OCI-LY7 (cell line): Measurements from ENCODE around the gene FYB2. TPM values are rescaled to one million over a fixed set of nuclear protein-coding genes. Genes with fewer than 3 reads are reported as not detected.

Experiments used
- BruUV-seq: library from RNA; stranded (reverse); fragments of 400-500 nt; replicated peaks from 2 replicates; lab custom pipeline; 2021; lab: Mats Ljungman, UMichigan
- CTCF ChIA-PET: fragments of 300-600 bp; sonication (Branson Sonifier 250); formaldehyde crosslinking; loops from one replicate; lab custom pipeline; 2022; ENCODE audit warnings: antibody characterized with exemption; ENCODE audit not compliant: unreplicated experiment; lab: Charles Lee
- POLR2A ChIA-PET: fragments of 300-600 bp; sonication (Branson Sonifier 250); formaldehyde crosslinking; loops from one replicate; lab custom pipeline; 2022; ENCODE audit warnings: antibody characterized with exemption; lab: Charles Lee
- DNase-seq: peaks from one replicate; pipeline ENCODE4 v3.0.0-alpha.2; 2015; ENCODE audit warnings: low spot score
- H2AFZ ChIP-seq: fragments of 200-600 bp; sonication (generic), shearing (Covaris generic); 2 replicates; pipeline ENCODE4 v1.6.1; 2014; ENCODE audit warnings: mild to moderate bottlenecking, antibody characterized with exemption, low read length, moderate library complexity
- H3K27ac ChIP-seq: fragments of 200-600 bp; sonication (generic); 2 replicates; pipeline ENCODE4 v1.5.1; 2014; ENCODE audit warnings: mixed run types, low read depth, mild to moderate bottlenecking, moderate library complexity, low read length, inconsistent platforms; ENCODE audit not compliant: poor library complexity, severe bottlenecking
- H3K36me3 ChIP-seq: fragments of 200-600 bp; sonication (generic); 2 replicates; pipeline ENCODE4 v1.6.1; 2014; ENCODE audit warnings: mild to moderate bottlenecking, antibody characterized with exemption, low read length, moderate library complexity, mixed read lengths; ENCODE audit not compliant: insufficient read depth
- H3K4me1 ChIP-seq: fragments of 200-600 bp; sonication (generic); 2 replicates; pipeline ENCODE4 v1.5.1; 2014; ENCODE audit warnings: mild to moderate bottlenecking, low read length; ENCODE audit not compliant: insufficient read depth, poor library complexity, severe bottlenecking
- H3K4me2 ChIP-seq: fragments of 200-600 bp; sonication (generic); 2 replicates; pipeline ENCODE4 v1.6.1; 2014; ENCODE audit warnings: mild to moderate bottlenecking, low read length
- H3K4me3 ChIP-seq: fragments of 200-600 bp; sonication (generic); 2 replicates; pipeline ENCODE4 v1.5.1; 2014; ENCODE audit warnings: mild to moderate bottlenecking, low read depth, low read length; ENCODE audit not compliant: poor library complexity, severe bottlenecking
- H3K79me2 ChIP-seq: fragments of 200-600 bp; sonication (generic); 2 replicates; pipeline ENCODE4 v1.6.1; 2016; ENCODE audit warnings: low read depth, mild to moderate bottlenecking, low read length, moderate library complexity, mixed read lengths; ENCODE audit not compliant: insufficient read depth
- H3K9me2 ChIP-seq: fragments of 200-600 bp; sonication (generic); 2 replicates; pipeline ENCODE4 v1.6.1; 2016; ENCODE audit warnings: mild to moderate bottlenecking, low read length, mixed read lengths; ENCODE audit not compliant: insufficient read depth
- H3K9me3 ChIP-seq: fragments of 200-600 bp; sonication (generic); 2 replicates; pipeline ENCODE4 v1.6.1; 2014; ENCODE audit warnings: mild to moderate bottlenecking, mixed run types, low read length, mixed read lengths
- H4K20me1 ChIP-seq: fragments of 200-600 bp; sonication (generic); 2 replicates; pipeline ENCODE4 v1.6.1; 2014; ENCODE audit warnings: mild to moderate bottlenecking, antibody characterized with exemption, low read length, moderate library complexity, mixed read lengths; ENCODE audit not compliant: insufficient read depth
- EZH2phosphoT487 ChIP-seq: fragments of 200-600 bp; sonication (generic); IDR thresholded peaks from 2 replicates; pipeline ENCODE4 v1.6.1; 2018; ENCODE audit warnings: low read depth, borderline replicate concordance, mild to moderate bottlenecking, mixed run types, antibody characterized with exemption, low read length, moderate library complexity, mixed read lengths
- intact Hi-C: fragments of 100-400 bp; cut with micrococcal nuclease; formaldehyde crosslinking; loops from one replicate; pipeline ENCODE4 v1.10.0; 2022; ENCODE audit not compliant: unreplicated experiment
- total RNA-seq, 2 experiments: library from RNA; depleted of rRNA in 1 of 2; stranded (reverse); fragments of >200 nt in 1 of 2; shearing (Covaris generic) in 1 of 2; gene quantifications; 2 replicates each; pipeline ENCODE4 v1.2.3, GENCODE V29; 2014 to 2022
- TF ChIP-seq, protein P1 (sequence below): fragments of 200-600 bp; sonication (generic); conservative IDR thresholded peaks from 2 replicates; pipeline ENCODE4 v1.5.1; 2014; ENCODE audit warnings: mild to moderate bottlenecking, antibody characterized with exemption, low read length, moderate library complexity, mixed read lengths

FYB2 gene
- total RNA-seq, 2 experiments from 2014 or later: not detected

DNA sequence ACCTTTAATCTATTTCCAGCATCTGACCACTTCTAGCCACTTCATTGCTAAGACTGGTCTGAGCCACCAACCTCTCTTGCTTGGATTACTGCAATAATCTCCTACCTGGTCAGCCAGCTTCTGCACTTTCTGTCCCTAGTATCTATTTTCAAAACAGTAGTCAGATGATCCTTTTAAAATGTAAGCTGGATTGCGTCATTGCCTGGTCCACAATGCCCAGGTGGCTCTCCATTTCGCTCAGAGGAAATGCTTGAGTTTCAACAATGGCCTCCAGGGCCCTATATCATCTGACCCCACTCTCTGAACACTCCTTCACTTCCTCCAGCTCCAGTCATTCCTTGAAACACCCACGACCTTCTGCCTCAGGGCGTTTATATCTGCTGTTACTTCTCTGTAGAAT lies 2.3 kb downstream of the FYB2 start:
- intact Hi-C loops: no loop called here
- Histone ChIP-seq H4K20me1 (no peaks in the 10 kb centered on the region), H3K36me3 (no peaks in the 10 kb centered on the region), H3K9me3 (no peaks in the 10 kb centered on the region), H3K27ac (no peak overlapping the region), H3K4me3 (no peak overlapping the region), H3K4me2 (no peak overlapping the region), H3K79me2 (no peaks in the 10 kb centered on the region), H3K9me2 (no peaks in the 10 kb centered on the region), H3K4me1 (no peaks in the 10 kb centered on the region), H2AFZ (no peak overlapping the region)
- POLR2A ChIA-PET: no interaction called here
- BruUV-seq: no TSS peak
- TF ChIP-seq EZH2phosphoT487: no peak
- TF ChIP-seq, protein P1, sequence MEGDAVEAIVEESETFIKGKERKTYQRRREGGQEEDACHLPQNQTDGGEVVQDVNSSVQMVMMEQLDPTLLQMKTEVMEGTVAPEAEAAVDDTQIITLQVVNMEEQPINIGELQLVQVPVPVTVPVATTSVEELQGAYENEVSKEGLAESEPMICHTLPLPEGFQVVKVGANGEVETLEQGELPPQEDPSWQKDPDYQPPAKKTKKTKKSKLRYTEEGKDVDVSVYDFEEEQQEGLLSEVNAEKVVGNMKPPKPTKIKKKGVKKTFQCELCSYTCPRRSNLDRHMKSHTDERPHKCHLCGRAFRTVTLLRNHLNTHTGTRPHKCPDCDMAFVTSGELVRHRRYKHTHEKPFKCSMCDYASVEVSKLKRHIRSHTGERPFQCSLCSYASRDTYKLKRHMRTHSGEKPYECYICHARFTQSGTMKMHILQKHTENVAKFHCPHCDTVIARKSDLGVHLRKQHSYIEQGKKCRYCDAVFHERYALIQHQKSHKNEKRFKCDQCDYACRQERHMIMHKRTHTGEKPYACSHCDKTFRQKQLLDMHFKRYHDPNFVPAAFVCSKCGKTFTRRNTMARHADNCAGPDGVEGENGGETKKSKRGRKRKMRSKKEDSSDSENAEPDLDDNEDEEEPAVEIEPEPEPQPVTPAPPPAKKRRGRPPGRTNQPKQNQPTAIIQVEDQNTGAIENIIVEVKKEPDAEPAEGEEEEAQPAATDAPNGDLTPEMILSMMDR: no peak
- DNase-seq: no peak
- CTCF ChIA-PET: no interaction called here

DNA sequence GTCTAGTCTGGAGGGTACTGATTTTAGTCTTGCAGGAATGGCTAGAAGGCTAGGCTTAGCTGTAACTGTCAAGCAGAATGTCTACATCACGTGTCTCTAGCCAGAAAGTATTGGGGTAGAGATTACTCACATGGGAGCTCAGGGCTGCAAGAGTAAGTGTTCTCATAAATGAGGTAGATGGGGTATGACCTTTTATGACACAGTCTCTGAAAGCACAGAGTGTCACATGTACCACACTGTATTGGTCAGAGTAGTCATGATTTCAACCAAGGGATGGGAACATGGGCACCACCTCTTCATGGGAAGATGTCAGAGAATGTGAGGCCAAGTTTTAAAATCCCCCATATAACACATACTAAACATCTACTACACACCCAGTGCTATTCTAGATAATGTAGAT lies 2.9 kb downstream of the FYB2 start:
- Histone ChIP-seq H2AFZ (no peak overlapping the region), H3K4me3 (no peak overlapping the region), H4K20me1 (no peaks in the 10 kb centered on the region), H3K36me3 (no peaks in the 10 kb centered on the region), H3K4me2 (no peak overlapping the region), H3K79me2 (no peaks in the 10 kb centered on the region), H3K4me1 (no peaks in the 10 kb centered on the region), H3K9me3 (no peaks in the 10 kb centered on the region), H3K27ac (no peak overlapping the region), H3K9me2 (no peaks in the 10 kb centered on the region)
- intact Hi-C loops: no loop called here
- CTCF ChIA-PET: no interaction called here
- POLR2A ChIA-PET: interaction anchor here (0.6 to 0.7 kb wide), 2 partner anchors 14 to 257 kb away, joined by 3 to 5 read pairs; no protein-coding TSS in a partner anchor
- DNase-seq: no peak
- no peak for TF ChIP-seq EZH2phosphoT487
- TF ChIP-seq, protein P1: no peak
- no TSS peak for BruUV-seq

DNA sequence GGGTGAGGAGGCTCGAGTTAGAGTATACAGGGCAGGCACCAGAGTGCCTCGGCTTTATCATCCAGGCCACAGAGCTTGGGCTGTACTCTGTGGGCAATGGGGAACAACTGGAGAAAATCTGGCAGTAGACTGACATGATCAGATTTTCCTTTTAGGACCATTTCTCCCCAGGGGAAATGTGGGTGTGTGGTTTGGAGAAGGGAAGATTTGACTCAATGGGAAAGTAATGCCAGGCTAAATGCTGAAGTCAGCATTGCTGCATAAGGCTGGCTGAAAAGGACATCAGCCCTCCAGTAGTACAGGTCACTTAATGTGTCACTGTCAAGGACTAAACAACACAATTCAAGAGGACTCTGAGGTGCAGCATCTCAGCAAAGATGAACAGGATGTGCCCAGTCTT lies 5.0 kb downstream of the FYB2 start:
- CTCF ChIA-PET: no interaction called here
- Histone ChIP-seq H4K20me1 (no peaks in the 10 kb centered on the region), H3K36me3 (no peaks in the 10 kb centered on the region), H3K9me3 (no peaks in the 10 kb centered on the region), H3K4me1 (no peaks in the 10 kb centered on the region), H3K27ac (no peak overlapping the region), H3K4me2 (no peak overlapping the region), H3K9me2 (no peaks in the 10 kb centered on the region), H2AFZ (no peak overlapping the region), H3K79me2 (no peaks in the 10 kb centered on the region), H3K4me3 (no peak overlapping the region)
- intact Hi-C loops: no loop called here
- POLR2A ChIA-PET: no interaction called here
- BruUV-seq: no TSS peak
- DNase-seq: no peak
- TF ChIP-seq, protein P1: no peak
- no peak for TF ChIP-seq EZH2phosphoT487
